Left renal cortex interstitium (tissue), 4 donors: Measurements from ENCODE around the gene GRIN1. TPM values are rescaled to one million over a fixed set of nuclear protein-coding genes. Genes with fewer than 3 reads are reported as not detected.
"Not testable (repeated sequence)": the region's sequence is repeated elsewhere in the genome, so short reads cannot be mapped to it uniquely, and the experiment has no call there.

Source experiments
- DNase-seq, 4 donors: peaks; one replicate each; pipeline ENCODE4 v3.0.0-alpha.2; 2013; ENCODE audit warnings: low read depth in 4 of 4, low spot score in 2 of 4, missing footprints in 1 of 4
- polyA plus RNA-seq, 4 donors: library from polyadenylated mRNA; unstranded; fragments of 120-200 nt; gene quantifications; one replicate each; pipeline ENCODE4 v1.2.1, GENCODE V29; 2013; ENCODE audit not compliant: insufficient read length in 4 of 4

Gene GRIN1
- polyA plus RNA-seq, 4 donors, result 0.06 to 0.60 (median 0.20) TPM; not detected in 1

DNA sequence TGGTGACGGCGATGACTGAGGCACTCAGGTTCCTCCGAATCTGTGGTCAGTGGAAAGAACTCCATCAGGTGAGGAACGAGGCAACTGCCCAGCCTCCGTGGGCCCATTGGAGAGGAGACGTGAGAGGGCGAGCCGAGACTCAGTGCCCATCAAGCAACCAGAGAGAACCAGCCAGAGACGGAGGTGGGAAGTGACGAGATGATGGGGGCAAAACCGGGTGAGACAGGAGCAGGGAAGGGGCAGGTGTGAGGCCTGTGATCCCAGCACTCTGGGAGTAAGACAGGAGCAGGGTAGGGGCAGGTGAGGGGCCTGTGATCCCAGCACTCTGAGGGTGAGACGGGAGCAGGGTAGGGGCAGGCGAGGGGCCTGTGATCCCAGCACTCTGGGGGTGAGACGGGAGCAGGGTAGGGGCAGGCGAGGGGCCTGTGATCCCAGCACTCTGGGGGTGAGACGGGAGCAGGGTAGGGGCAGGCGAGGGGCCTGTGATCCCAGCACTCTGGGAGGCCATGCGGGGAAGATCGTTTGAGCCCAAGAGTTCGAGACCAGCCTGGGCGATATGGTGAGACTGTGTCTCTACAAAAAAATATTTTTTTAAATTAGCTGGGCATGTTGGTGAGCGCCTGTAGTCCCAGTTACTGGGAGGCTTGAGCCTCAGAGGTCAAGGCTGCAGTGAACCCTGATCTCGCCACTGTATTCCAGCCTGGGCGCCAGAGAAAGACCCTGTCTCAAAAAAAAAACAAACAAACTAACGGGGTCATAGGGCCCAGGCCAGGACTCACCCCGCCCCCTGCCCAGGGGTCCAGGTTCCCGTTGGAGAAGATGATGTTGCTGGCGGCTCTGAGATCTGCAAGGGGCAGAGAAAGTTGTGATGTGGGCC is 27.8 kb upstream of the GRIN1 start:
- no peak for DNase-seq

DNA sequence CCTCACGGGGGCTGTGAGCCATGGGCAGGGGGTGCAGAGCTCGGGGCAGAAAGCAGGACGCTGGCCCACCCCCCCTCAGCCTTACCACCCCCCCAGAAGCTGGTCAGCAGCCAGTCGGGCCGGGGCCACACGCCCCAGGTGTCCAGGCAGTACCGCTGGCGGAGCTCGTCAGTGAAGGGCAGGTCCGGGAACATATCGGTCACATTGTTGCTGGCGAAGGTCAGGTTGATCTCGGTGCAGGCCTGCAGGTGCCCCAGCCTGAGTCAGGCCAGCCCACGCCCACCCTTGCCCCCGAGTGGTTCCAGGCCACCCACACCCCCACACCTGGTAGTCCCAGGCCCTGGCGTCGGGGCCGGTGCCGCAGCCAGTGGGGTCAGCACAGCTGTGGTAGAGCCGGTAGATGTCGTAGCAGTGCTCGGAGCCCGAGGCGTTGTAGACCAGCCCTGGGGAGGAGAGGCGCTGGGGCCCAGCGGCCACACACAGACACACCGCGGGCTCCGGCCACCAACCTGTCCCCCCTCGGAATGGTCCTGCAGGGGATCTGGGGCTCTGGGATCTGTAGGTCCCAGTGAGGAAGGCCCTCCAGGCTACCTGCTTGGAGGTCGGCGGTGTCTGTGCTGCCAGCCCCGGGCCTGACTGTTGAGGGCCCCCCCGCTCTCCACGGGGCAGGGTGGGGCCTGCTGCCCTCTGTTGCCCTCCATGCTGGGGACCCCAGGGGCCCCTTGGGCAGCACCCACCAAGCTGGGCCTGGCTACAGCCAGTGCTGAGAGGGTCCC is 27.0 kb upstream of the GRIN1 start:
- no peak for DNase-seq

GRCh38 chr9:137112564-137113384 is 26.2 kb upstream of the GRIN1 start:
- no peak for DNase-seq

DNA sequence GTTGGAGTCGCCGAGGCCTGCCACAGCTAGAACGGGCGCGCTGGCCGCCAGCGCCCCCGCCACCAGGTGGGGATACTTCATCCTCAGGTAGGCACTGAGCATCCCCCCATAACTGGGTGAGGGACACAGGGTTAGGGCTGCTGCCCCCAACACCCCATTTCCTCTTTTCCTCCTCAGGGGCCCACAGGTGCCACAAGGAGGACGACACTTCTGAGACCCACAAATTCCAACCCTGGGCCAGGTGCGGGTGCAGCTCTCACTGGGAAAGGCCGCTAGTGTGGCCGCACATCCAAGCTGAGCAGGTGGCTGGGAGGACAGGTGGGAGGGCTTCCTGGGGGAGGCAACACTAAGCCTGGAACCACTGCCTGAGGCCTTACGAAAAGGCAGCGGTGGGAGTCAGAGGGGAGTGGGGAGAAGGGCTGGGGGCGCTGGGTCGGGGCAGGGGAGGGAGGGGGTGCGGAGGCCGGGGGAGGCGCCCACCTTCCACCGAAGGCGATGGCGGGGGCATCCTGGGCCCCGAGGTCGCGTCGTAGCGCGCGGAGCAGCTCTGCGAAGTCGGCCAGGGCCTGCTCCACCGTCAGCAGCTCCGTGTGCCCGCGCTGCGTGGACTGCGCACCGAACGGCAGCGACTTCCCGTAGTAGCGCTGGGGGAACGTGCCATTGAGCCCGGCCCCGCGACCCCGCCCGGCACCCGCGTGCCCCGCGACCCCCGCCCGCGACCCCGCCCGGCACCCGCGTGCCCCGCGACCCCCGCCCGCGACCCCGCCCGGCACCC is 25.4 kb upstream of the GRIN1 start:
- no peak for DNase-seq

DNA sequence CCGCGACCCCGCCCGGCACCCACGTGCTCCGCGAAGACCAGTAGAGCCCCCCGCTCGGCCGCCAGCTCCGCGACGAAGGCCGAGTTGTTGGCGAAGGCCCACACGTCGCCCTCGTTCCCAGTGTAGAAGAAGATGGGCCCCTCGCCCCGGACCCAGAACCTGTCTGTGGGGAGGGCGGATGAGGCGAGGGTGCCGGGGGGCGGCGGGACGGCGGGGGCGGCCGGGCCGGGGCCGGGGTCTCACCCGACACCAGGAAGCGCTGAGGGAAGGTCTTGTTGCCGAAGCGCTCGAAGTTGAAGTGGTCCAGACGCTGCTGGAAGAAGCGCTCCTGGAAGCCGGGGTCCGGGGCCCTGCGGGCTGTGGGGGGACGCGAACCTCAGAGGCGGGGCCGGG is 24.7 kb upstream of the GRIN1 start:
- DNase-seq, result no peak

DNA sequence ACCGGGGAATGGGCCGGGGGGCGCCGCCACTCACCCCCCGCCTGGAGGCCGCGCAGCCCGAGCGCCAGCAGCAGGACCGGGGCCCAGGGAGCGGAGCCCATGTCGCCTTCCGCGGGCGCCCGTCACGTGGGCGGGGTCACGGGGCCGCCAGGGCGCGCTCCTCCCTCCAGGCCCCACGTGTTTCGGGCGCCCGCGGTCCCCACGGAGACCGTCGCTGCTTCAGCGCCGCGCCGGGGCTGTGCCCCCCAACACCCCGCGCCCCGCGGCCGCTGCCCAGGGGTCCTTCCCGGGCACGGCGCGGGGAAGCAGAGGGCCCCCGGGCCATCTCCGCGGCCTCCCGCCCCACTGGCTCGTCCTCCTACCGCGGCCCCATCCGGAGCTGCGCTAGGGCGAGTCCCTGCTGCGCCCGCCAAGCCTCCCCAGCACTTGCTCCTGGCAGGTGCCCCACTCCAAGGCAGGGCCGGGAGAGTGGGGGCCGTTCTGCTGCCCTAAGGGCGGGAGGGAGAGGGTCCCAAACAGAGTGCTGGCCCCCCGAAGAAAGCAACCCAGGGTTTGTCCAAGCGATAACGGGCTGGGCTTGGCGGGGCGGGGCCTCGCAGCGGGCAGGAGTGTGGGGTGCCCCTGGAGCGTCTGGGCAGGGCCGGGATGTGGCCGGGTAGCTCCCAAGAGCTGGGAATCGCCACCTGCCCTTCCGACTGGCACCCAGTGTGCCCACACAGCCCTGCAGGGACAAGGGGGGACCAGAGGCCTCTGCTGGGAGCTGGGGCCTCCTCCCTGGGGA is 24.2 kb upstream of the GRIN1 start, which contains the start of gene DPP7:
Gene DPP7 (minus strand): TSS at position 121 of the 781 bp plus-strand sequence. CDS start 20 bp downstream, at position 101.
- no peak for DNase-seq

GRCh38 chr9:137115394-137116026 is 23.4 kb upstream of the GRIN1 start:
- DNase-seq, result no peak

GRCh38 chr9:137116027-137116507 is 22.9 kb upstream of the GRIN1 start:
- DNase-seq, result no peak

DNA sequence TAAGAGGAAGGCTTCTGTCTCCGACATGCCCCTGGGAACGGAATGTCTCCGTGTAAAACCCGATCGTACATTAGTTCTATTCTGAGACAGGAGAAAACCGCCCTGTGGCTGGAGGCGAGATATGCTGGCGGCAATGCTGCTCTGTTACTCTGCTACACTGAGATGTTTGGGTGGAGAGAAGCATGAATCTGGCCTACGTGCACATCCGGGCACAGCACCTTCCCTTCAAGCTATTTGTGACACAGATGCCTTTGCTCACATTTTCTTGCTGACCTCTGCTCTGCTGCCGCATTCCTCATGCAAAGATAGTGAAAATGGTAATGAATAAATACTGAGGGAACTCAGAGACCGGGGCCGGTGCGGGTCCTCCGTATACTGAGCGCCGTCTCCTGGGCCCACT is 22.2 kb upstream of the GRIN1 start:
- no peak for DNase-seq

DNA sequence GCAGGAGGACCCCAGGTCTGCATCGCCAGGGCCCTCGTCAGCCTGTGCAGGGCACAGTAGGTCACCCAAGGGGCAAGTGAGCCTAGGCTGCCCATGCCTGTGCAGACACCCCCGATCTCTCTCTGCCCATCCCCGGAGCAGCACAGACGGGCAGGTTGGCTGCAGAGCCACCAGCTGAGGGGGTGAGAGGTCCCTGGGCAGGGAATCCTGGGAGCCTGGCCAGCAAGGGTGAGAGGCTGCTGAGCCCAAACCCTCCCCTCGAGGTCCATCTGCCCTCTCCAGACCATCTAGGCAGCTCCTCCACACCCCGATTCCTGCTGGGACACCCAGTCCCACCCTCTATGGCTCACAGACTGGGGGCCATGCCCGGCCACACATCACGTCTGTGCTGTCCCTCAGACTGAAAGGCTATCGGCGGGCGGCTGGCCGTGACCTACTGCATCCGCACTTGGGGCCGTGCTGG is 21.7 kb upstream of the GRIN1 start:
- DNase-seq, result no peak

DNA sequence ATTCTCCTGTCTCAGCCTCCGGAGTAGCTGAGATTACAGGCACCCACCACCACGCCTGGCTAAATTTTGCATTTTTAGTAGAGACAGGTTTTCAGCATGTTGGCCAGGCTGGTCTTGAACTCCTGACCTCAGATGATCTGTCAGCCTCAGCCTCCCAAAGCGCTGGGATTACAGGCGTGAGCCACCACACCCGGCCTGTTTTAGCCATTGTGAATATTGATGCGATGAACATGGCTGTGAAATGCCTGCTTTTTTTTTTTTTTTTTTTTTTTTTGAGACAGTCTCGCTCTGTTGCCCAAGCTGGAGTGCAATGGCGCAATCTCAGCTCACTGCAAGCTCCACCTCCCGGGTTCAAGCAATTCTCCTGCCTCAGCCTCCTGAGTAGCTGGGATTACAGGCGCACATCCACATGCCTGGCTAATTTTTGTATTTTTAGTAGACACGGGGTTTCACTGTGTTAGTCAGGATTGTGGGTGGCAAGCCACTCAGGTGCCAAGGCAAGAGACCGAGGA is 20.8 kb upstream of the GRIN1 start:
- not testable (repeated sequence) for DNase-seq

GRCh38 chr9:137121927-137122795 is 16.8 kb upstream of the GRIN1 start:
- not testable (repeated sequence) for DNase-seq

DNA sequence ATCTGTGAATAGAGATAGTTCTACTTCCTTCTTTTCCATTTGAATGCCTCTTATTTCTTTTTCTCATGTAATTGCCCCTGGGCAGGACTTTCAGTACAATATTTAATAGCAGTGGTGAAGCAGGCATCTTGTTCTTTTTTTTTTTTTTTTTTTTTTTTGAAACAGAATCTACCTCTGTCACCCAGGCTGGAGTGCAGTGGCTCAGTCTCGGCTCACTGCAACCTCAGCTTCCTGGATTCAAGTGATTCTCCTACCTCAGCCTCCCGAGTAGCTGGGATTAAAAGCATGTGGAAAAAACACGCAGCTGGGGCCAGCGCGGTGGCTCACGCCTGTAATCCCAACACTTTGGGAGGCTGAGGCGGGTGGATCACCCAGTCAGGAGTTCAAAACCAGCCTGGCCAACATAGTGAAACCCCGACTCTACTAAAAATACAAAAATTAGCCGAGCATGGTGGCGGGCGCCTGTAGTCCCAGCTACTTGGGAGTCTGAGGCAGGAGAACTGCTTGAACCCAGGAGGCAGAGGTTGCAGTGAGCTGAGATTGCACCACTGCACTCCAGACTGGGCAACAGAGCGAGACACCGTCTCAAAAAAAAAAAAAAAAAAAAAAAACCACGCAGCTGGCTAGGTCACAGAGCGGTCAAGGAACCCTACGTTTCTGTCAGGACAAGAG is 16.0 kb upstream of the GRIN1 start:
- not testable (repeated sequence) for DNase-seq

DNA sequence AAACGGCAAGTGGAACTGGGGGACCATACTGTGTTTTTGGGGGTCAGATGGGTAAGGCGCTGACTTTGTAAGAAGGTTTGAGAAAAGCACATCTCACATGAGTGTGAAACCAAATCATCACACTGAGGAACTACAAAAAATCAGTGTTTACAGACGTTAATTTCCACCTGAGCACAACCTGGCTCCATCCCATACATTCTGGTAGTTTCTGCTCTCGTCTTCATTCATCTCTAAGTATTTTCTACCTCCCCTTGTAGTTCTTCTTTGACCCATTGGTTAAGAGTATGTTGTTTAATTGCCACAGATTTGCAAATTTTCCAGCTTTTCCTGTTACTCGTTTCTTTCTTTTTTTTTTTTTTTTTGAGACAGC is 15.5 kb upstream of the GRIN1 start:
- no peak for DNase-seq

GRCh38 chr9:137123952-137124462 is 14.9 kb upstream of the GRIN1 start:
- DNase-seq, result not testable (repeated sequence)

DNA sequence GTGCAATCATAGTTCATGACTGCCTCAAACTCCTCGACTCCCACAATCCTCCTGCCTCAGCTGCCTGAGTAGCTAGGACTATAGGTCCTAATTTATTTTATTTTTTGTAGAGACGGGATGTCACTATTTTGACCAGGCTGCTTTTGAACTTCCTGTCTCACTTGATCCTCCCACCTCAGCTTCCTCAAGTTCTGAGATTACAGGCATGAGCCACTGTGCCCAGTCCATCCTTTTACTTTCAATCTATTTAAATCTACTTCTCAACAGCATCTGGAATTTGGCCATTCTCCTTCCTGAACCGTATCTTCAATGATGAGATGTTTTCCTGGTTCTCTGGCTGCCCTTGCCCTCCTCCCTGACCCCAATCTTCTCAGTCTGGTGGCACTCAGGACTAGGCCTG is 12.2 kb upstream of the GRIN1 start:
- DNase-seq, result no peak
